ENCODE results near the gene ZNF22.

Gene ZNF22

DNA sequence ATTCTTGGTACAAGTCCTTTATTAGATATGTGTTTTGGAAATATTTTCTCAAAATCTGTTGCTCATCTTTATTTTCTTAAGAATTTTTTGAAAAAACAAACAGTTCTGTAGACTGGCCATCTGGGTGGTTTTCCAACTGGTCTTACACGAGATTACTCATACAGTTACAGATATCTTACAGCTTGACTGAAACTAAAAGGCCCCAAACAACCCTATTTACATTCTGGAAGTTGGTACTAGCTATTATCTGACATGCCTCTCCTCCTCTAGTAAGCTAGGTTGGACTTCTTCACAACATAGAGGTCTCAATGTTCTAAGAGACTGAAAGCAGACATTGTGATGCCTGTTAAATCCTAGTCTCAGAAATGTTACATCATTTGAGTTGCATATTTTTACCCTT is 52.0 kb downstream of the ZNF22 start:
- no peaks in the 10 kb centered on the region for H3K27me3 ChIP-seq
- H3K27ac ChIP-seq, result no peak overlapping the region
- H3K4me3 ChIP-seq, result no peak overlapping the region
- no peaks in the 10 kb centered on the region for H3K4me1 ChIP-seq
- TF ChIP-seq, protein P1, sequence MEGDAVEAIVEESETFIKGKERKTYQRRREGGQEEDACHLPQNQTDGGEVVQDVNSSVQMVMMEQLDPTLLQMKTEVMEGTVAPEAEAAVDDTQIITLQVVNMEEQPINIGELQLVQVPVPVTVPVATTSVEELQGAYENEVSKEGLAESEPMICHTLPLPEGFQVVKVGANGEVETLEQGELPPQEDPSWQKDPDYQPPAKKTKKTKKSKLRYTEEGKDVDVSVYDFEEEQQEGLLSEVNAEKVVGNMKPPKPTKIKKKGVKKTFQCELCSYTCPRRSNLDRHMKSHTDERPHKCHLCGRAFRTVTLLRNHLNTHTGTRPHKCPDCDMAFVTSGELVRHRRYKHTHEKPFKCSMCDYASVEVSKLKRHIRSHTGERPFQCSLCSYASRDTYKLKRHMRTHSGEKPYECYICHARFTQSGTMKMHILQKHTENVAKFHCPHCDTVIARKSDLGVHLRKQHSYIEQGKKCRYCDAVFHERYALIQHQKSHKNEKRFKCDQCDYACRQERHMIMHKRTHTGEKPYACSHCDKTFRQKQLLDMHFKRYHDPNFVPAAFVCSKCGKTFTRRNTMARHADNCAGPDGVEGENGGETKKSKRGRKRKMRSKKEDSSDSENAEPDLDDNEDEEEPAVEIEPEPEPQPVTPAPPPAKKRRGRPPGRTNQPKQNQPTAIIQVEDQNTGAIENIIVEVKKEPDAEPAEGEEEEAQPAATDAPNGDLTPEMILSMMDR (IDR thresholded peaks at IDR 0.05), result no peak
- no peak for DNase-seq
- intact Hi-C loops (cut with DNase I; ENCODE audit: low total_unique reads), result no loop called here
- H3K36me3 ChIP-seq, result no peaks in the 10 kb centered on the region
- no peaks in the 10 kb centered on the region for H3K9me3 ChIP-seq

DNA sequence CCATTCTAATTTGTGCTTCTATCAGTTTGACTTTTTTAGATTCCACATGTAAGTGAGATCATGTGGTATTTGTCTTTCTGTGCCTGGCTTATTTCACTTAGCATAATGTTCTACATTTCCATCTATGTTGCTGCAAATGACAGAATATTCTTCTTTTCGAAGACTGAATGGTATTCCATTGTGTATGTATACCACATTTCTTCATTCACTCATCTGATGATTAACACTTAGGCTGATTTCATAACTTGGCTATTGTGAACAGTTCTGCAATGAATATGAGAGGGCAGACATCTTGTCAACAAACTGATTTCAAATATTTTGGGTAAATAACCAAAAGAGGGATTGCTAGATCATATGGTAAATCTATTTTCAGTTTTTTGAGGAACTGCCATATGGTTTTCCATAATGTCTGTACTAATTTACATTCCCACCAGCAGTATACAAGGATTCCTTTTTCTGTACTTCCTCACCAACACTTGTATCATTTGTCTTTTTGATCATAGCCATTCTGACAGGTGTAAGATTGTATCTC is 52.9 kb downstream of the ZNF22 start:
- Histone ChIP-seq H3K4me3 (no peak overlapping the region), H3K4me1 (no peaks in the 10 kb centered on the region), H3K36me3 (no peaks in the 10 kb centered on the region), H3K27ac (no peak overlapping the region), H3K9me3 (no peaks in the 10 kb centered on the region), H3K27me3 (no peaks in the 10 kb centered on the region)
- intact Hi-C loops (cut with DNase I; ENCODE audit: low total_unique reads), result no loop called here
- DNase-seq, result no peak
- TF ChIP-seq, protein P1 (IDR thresholded peaks at IDR 0.05), result no peak
